Fibroblast of lung (primary cell): ENCODE results near the gene NXPH4. TPM values are rescaled to one million over a fixed set of nuclear protein-coding genes. Genes with fewer than 3 reads are reported as not detected.

Source experiments
- DNase-seq, 2 donors: peaks; one replicate each; pipeline versions ENCODE4 v3.0.0 to v3.0.0-alpha.2; 2010; ENCODE audit warnings: low read depth in 2 of 2
- H2AFZ ChIP-seq: 2 replicates; pipeline ENCODE4 v1.5.1; 2012; ENCODE audit warnings: low read length, control low read depth, inconsistent platforms
- H3K27ac ChIP-seq: 2 replicates; pipeline ENCODE4 v1.5.1; 2011; ENCODE audit warnings: low read length, control low read depth; ENCODE audit not compliant: insufficient read depth
- H3K27me3 ChIP-seq: 2 replicates; pipeline ENCODE4 v1.5.1; 2011; ENCODE audit warnings: mild to moderate bottlenecking, low read length; ENCODE audit not compliant: control insufficient read depth, insufficient read depth
- H3K36me3 ChIP-seq: 2 replicates; pipeline ENCODE4 v1.5.1; 2011; ENCODE audit warnings: low read length; ENCODE audit not compliant: control insufficient read depth, insufficient read depth
- H3K4me1 ChIP-seq: 2 replicates; pipeline ENCODE4 v1.5.1; 2011; ENCODE audit warnings: low read length; ENCODE audit not compliant: control insufficient read depth, insufficient read depth; ENCODE audit errors: extremely low read depth
- H3K4me2 ChIP-seq: 2 replicates; pipeline ENCODE4 v1.5.1; 2011; ENCODE audit warnings: low read length, control low read depth; ENCODE audit not compliant: insufficient read depth; ENCODE audit errors: extremely low read depth
- H3K4me3 ChIP-seq, 4 experiments: fragments of 200-600 bp in 1 of 4; sonication (generic) in 1 of 4; replicated peaks in 1 of 4; 2 replicates each; pipeline ENCODE4 v1.5.1; 2011 to 2016; ENCODE audit warnings: low read length in 4 of 4, low read depth in 3 of 4, mild to moderate bottlenecking in 3 of 4, control low read depth in 2 of 4, inconsistent platforms in 1 of 4, mixed read lengths in 1 of 4; ENCODE audit not compliant: insufficient read depth in 1 of 4; ENCODE audit errors: control extremely low read depth in 1 of 4
- H3K79me2 ChIP-seq: 2 replicates; pipeline ENCODE4 v1.5.1; 2012; ENCODE audit warnings: mild to moderate bottlenecking, low read length, inconsistent platforms; ENCODE audit not compliant: control insufficient read depth, insufficient read depth
- H3K9ac ChIP-seq: 2 replicates; pipeline ENCODE4 v1.5.1; 2011; ENCODE audit warnings: mild to moderate bottlenecking, low read length, control low read depth; ENCODE audit not compliant: insufficient read depth
- H3K9me3 ChIP-seq: 2 replicates; pipeline ENCODE4 v1.5.1; 2012; ENCODE audit warnings: low read depth, low read length; ENCODE audit not compliant: control insufficient read depth, insufficient read depth
- H4K20me1 ChIP-seq: 2 replicates; pipeline ENCODE4 v1.5.1; 2011; ENCODE audit warnings: low read length; ENCODE audit not compliant: control insufficient read depth, insufficient read depth; ENCODE audit errors: extremely low read depth
- EZH2 ChIP-seq: IDR thresholded peaks from 2 replicates; pipeline ENCODE4 v1.5.1; 2012; ENCODE audit warnings: low read length, control low read depth, mild to moderate bottlenecking; ENCODE audit errors: missing control alignments
- polyA plus RNA-seq, 2 donors: library from polyadenylated mRNA; depleted of rRNA in 1 of 2; stranded (reverse) in 1 of 2; unstranded in 1 of 2; fragments of >200 nt; gene quantifications; 2 replicates each; pipeline ENCODE4 v1.2.1, GENCODE V29; 2011 to 2012; ENCODE audit warnings: missing spikeins in 1 of 2
- total RNA-seq: library from RNA; depleted of rRNA; stranded (reverse); fragments of >200 nt; gene quantifications from 2 replicates; pipeline ENCODE4 v1.2.1, GENCODE V29; 2014
- TF ChIP-seq, protein P1 (sequence below), 2 donors: IDR thresholded peaks in 1 of 2; conservative IDR thresholded peaks in 1 of 2; 1 replicate in 1 of 2; 2 replicates in 1 of 2; pipeline ENCODE4 v1.5.1; 2011 to 2012; ENCODE audit warnings: low read length in 2 of 2, control low read depth in 1 of 2, inconsistent platforms in 1 of 2, low read depth in 1 of 2, mild to moderate bottlenecking in 1 of 2

NXPH4 gene
- total and polyA plus RNA-seq, 2 donors (not counting 1 experiment from before 2014, with no cell fraction given): 0.50 to 1.9 TPM

DNA sequence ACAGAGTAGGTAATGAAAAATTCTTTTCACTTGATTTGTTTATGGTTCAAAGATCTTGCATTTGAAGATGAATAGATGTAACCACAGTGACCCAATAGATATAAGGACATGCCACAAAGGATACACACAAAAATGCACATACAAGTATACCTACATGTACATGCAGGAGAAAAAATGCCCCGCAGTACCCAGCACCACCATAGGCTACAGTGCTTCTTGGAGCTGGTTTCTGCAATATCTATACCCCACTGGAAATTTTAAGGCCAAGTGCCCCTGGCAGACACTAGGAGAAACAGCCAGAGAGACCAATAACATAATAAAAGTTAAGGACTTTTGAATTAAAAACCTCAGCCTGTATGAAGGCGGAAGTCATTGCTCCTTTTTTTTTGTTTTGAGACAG, 46.5 kb downstream of the NXPH4 start:
- Histone ChIP-seq H3K36me3 (peaks cover 5% of the 10 kb centered on the region), H3K4me1 (no peaks in the 10 kb centered on the region), H3K27ac (no peak overlapping the region), H4K20me1 (no peaks in the 10 kb centered on the region), H3K9me3 (no peaks in the 10 kb centered on the region), H2AFZ (no peak overlapping the region), H3K4me2 (no peak overlapping the region), H3K27me3 (no peaks in the 10 kb centered on the region), H3K79me2 (no peaks in the 10 kb centered on the region), H3K4me3 (no peak overlapping the region), H3K9ac (no peak overlapping the region)
- DNase-seq: no peak
- TF ChIP-seq, protein P1, sequence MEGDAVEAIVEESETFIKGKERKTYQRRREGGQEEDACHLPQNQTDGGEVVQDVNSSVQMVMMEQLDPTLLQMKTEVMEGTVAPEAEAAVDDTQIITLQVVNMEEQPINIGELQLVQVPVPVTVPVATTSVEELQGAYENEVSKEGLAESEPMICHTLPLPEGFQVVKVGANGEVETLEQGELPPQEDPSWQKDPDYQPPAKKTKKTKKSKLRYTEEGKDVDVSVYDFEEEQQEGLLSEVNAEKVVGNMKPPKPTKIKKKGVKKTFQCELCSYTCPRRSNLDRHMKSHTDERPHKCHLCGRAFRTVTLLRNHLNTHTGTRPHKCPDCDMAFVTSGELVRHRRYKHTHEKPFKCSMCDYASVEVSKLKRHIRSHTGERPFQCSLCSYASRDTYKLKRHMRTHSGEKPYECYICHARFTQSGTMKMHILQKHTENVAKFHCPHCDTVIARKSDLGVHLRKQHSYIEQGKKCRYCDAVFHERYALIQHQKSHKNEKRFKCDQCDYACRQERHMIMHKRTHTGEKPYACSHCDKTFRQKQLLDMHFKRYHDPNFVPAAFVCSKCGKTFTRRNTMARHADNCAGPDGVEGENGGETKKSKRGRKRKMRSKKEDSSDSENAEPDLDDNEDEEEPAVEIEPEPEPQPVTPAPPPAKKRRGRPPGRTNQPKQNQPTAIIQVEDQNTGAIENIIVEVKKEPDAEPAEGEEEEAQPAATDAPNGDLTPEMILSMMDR (conservative IDR thresholded peaks at IDR 0.05 in 1 of 2, IDR thresholded peaks at IDR 0.05 in 1 of 2; ENCODE audit: low read depth in 1 of 2, low read length in 2 of 2): no peak
- no peak for TF ChIP-seq EZH2

DNA sequence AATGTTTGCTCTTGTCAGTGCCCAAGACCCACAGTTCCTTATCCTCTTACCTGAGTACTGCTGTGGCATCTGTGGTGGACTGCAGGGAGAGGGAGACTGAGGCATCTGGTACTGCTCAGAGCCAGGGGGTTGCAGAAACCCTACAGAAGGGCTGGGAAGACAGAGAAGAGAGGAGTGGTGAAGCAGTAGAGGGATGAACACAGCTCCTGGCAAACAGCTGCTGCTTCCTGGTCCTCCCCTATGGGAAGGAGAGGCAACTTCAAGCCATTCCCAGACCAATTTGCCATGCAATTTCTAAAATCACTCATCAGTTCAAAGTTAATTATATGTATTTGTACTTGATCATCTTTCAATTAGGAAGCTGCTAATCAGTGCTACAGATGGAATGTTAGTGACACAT, 50.1 kb downstream of the NXPH4 start:
- Histone ChIP-seq H3K4me3 (no peak overlapping the region), H3K9ac (no peak overlapping the region), H2AFZ (no peak overlapping the region), H3K27ac (no peak overlapping the region), H3K9me3 (no peaks in the 10 kb centered on the region), H3K4me2 (no peak overlapping the region), H3K36me3 (peaks cover 9% of the 10 kb centered on the region), H3K4me1 (no peaks in the 10 kb centered on the region), H4K20me1 (no peaks in the 10 kb centered on the region), H3K79me2 (no peaks in the 10 kb centered on the region), H3K27me3 (no peaks in the 10 kb centered on the region)
- no peak for DNase-seq
- TF ChIP-seq, protein P1 (conservative IDR thresholded peaks at IDR 0.05 in 1 of 2, IDR thresholded peaks at IDR 0.05 in 1 of 2; ENCODE audit: low read depth in 1 of 2, low read length in 2 of 2): no peak
- no peak for TF ChIP-seq EZH2

DNA sequence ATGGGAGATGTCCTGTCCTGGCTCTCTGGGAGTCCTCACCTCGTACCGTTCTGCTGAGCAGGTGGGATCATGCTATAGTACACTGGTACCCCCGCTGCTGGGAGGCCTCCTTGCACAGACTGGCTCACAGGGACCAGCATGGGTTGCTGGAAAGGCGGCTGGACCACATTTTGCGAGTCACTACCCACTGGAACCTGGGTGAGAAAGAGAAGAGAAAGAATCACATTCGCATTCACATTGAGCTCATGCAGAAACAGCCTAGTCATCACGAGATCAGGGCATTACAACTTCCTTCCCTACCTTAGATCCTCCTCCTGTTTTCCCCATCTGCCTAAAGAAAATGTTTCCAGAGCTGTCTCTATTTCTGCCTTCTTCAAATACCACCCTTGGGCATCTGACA, 51.7 kb downstream of the NXPH4 start:
- no peaks in the 10 kb centered on the region for H3K79me2 ChIP-seq
- H3K9me3 ChIP-seq: no peaks in the 10 kb centered on the region
- TF ChIP-seq, protein P1 (conservative IDR thresholded peaks at IDR 0.05 in 1 of 2, IDR thresholded peaks at IDR 0.05 in 1 of 2; ENCODE audit: low read depth in 1 of 2, low read length in 2 of 2): no peak
- TF ChIP-seq EZH2: no peak
- no peaks in the 10 kb centered on the region for H3K27me3 ChIP-seq
- no peaks in the 10 kb centered on the region for H4K20me1 ChIP-seq
- no peaks in the 10 kb centered on the region for H3K4me1 ChIP-seq
- H3K4me2 ChIP-seq: no peak overlapping the region
- H3K36me3 ChIP-seq: peaks cover 7% of the 10 kb centered on the region
- no peak overlapping the region for H2AFZ ChIP-seq
- H3K4me3 ChIP-seq: no peak overlapping the region
- no peak overlapping the region for H3K9ac ChIP-seq
- DNase-seq: peak in 1 of 2 donors; percentile 13
- H3K27ac ChIP-seq: no peak overlapping the region
